ENCODE results near the gene FOXJ3. TPM values are rescaled to one million over a fixed set of nuclear protein-coding genes. Genes with fewer than 3 reads are reported as not detected.
A peak's percentile ranks its signal among the peaks of the same experiment; 100 is the strongest.

Gene FOXJ3
- total RNA-seq (2012; rRNA removed), result 28.1 and 30.5 TPM in 2 replicates
- polyA plus RNA-seq (2012; rRNA removed), result 16.6 and 16.7 TPM in 2 replicates
- 6.9 and 7.0 TPM in 2 replicates for polyA plus RNA-seq (2012; cell fraction: cytosol; rRNA removed)
- polyA plus RNA-seq (2012; cell fraction: nucleus; rRNA removed; ENCODE audit: low replicate concordance), result 21.5 and 62.8 TPM in 2 replicates
- Bru-seq, nascent RNA, result percentile 90 among the genes with signal in this experiment
- percentile 76 among the genes with signal in this experiment for BruChase-seq, experiment 1, labeled RNA remaining after a 6-hour chase
- BruChase-seq, experiment 2, labeled RNA remaining after a 2-hour chase, result percentile 82 among the genes with signal in this experiment
- long read RNA-seq, full-length matches to known transcripts, result 1 of 5 reads
- long read RNA-seq, partial matches to known transcripts, result 0 of 5 reads
- long read RNA-seq, other reads (novel, unspliced or antisense), result 4 of 5 reads

- Histone ChIP-seq H3K27ac (ENCODE audit: insufficient read depth, low read length) (peak within 1 kb of the TSS; percentile 82), H3K9ac (ENCODE audit: low read depth, low read length) (peak within 1 kb of the TSS; percentile 91), H3K23ac (ENCODE audit: low read depth, low read length) (peak within 1 kb of the TSS; percentile 89), H3K18ac (ENCODE audit: low read depth, low read length) (peak within 1 kb of the TSS; percentile 16), H2AK5ac (ENCODE audit: low read depth, low read length) (peak within 1 kb of the TSS; percentile 74), H2BK120ac (ENCODE audit: low read depth, low read length) (0 out of 2 replicates have a peak within 1 kb of the TSS, but pooled peaks have one; percentile 39), H3K27me3 (ENCODE audit: control insufficient read depth, insufficient read depth, low read length) (no peaks in the 10 kb centered on the region), H2AFZ (replicated peaks; ENCODE audit: low read length, poor library complexity) (peak within 1 kb of the TSS; percentile 99), H3K36me3 (ENCODE audit: control insufficient read depth, insufficient read depth, low read length) (no peaks in the 10 kb centered on the region), H3K14ac (replicated peaks; ENCODE audit: low read depth, low read length) (peak within 1 kb of the TSS; percentile 98), H3K4me1 (ENCODE audit: control insufficient read depth, insufficient read depth, low read length) (no peaks in the 10 kb centered on the region), H3K4me3 (ENCODE audit: insufficient read depth, low read depth, low read length) (peak within 1 kb of the TSS; percentile 93), H4K8ac (ENCODE audit: low read depth in 2 of 2, low read length in 2 of 2) (peak within 1 kb of the TSS; percentile 73 to 93), H3K9me3 (ENCODE audit: control insufficient read depth, insufficient read depth, low read length) (no peaks in the 10 kb centered on the region), H2BK20ac (ENCODE audit: low read depth, low read length) (no peak within 1 kb of the TSS), H4K91ac (ENCODE audit: insufficient read depth, low read depth, low read length) (peak within 1 kb of the TSS; percentile 76; the same call in 1 of the 2 replicates), H2BK5ac (ENCODE audit: low read depth, low read length, poor library complexity, severe bottlenecking) (peak within 1 kb of the TSS; percentile 88), H3K9me1 (ENCODE audit: insufficient read depth, low read length) (no peaks in the 10 kb centered on the region), H2BK15ac (ENCODE audit: low read depth, low read length) (no peak within 1 kb of the TSS), H2AK9ac (replicated peaks; ENCODE audit: low read depth, low read length, poor library complexity) (peak within 1 kb of the TSS; percentile 97), H3K4me2 (ENCODE audit: low read depth, low read length) (peak within 1 kb of the TSS; percentile 99), H4K20me1 (ENCODE audit: insufficient read depth, low read length) (peaks cover 40% of the 10 kb centered on the region), H3K4ac (ENCODE audit: low read depth, low read length) (peak within 1 kb of the TSS; percentile 96), H3K56ac (ENCODE audit: extremely low read depth, insufficient read depth, low read length) (peak within 1 kb of the TSS; percentile 73), H3K79me1 (ENCODE audit: low read depth in 1 of 2, low read length in 2 of 2) (peaks cover 0 to 29% of the 10 kb centered on the region in 2 experiments; a peak in 2 of 4 replicates), H4K5ac (ENCODE audit: low read depth, low read length) (peak within 1 kb of the TSS; percentile 36)
- WGBS, 2 experiments (ENCODE audit: extremely low coverage in 2 of 2, insufficient read length in 1 of 2), result 1% methylated on average over 35 of the region's 79 CpGs; no CpG with 5 or more reads in 1 of the 2 experiments
- DNase-seq (peak; percentile 96), ATAC-seq (ENCODE audit: low read depth) (peak; percentile 93)
- intact Hi-C loops (cut with micrococcal nuclease), result loop anchor here (1.0 to 10.0 kb wide), 4 partner anchors 122 to 763 kb away; partner anchors contain the start of genes C1orf50, P3H1, PPCS and ZMYND12
- BruUV-seq (replicated peaks), result no TSS peak
- POLR2A ChIA-PET (ENCODE audit: unreplicated experiment), result no interaction called here
- dilution Hi-C loops (cut with HindIII; ENCODE audit: low sequenced_read_pairs, unreplicated experiment), result no loop called here
- CTCF ChIA-PET, result interaction anchor here (1.4 kb wide), 1 partner anchor 160 kb away, joined by 4 read pairs; no protein-coding TSS in a partner anchor
- in situ Hi-C loops (cut with MboI; ENCODE audit: low sequenced_read_pairs), result no loop called here
- TF ChIP-seq CTCF (conservative IDR thresholded peaks at IDR 0.05; ENCODE audit: low read depth, low read length) (0 out of 2 replicates have a peak, but pooled peaks have one; percentile 2), MAFK (IDR thresholded peaks at IDR 0.05; ENCODE audit: low read depth, low read length) (no peak), BHLHE40 (IDR thresholded peaks at IDR 0.05; ENCODE audit: low read depth, low read length) (peak; percentile 95), NFE2L2 (IDR thresholded peaks at IDR 0.05; ENCODE audit: low read depth, low read length) (peak; percentile 48; the same call in 1 of the 2 replicates), MAZ (IDR thresholded peaks at IDR 0.05; ENCODE audit: borderline replicate concordance, low read depth, low read length) (peak; percentile 74; the same call in 1 of the 2 replicates), SMC3 (IDR thresholded peaks at IDR 0.05; ENCODE audit: low read depth, low read length) (peak; percentile 26), RFX5 (IDR thresholded peaks at IDR 0.05; ENCODE audit: low read depth, low read length) (no peak), FOS (IDR thresholded peaks at IDR 0.05; ENCODE audit: low read depth, low read length) (peak; percentile 20; the same call in 1 of the 2 replicates), RCOR1 (IDR thresholded peaks at IDR 0.05; ENCODE audit: insufficient replicate concordance, low read length) (no peak), USF2 (IDR thresholded peaks at IDR 0.05; ENCODE audit: low read depth, low read length) (0 out of 2 replicates have a peak, but pooled peaks have one; percentile 45)
These were observed at the start of gene FOXJ3 for GRCh38 chr1:42335050-42335808. TSS of gene FOXJ3 (minus strand) at chr1:42335235. CDS start at chr1:42311093, 24,142 bp downstream.

Measured in IMR-90 (cell line).